Raji (cell line): ENCODE data around the gene DDX27.

Experiments used
- POLR2A ChIP-seq: IDR thresholded peaks from 2 replicates; pipeline ENCODE4 v1.6.1; 2011; ENCODE audit warnings: low read depth, low read length, control low read depth; ENCODE audit not compliant: insufficient read depth

The DDX27 gene

DNA sequence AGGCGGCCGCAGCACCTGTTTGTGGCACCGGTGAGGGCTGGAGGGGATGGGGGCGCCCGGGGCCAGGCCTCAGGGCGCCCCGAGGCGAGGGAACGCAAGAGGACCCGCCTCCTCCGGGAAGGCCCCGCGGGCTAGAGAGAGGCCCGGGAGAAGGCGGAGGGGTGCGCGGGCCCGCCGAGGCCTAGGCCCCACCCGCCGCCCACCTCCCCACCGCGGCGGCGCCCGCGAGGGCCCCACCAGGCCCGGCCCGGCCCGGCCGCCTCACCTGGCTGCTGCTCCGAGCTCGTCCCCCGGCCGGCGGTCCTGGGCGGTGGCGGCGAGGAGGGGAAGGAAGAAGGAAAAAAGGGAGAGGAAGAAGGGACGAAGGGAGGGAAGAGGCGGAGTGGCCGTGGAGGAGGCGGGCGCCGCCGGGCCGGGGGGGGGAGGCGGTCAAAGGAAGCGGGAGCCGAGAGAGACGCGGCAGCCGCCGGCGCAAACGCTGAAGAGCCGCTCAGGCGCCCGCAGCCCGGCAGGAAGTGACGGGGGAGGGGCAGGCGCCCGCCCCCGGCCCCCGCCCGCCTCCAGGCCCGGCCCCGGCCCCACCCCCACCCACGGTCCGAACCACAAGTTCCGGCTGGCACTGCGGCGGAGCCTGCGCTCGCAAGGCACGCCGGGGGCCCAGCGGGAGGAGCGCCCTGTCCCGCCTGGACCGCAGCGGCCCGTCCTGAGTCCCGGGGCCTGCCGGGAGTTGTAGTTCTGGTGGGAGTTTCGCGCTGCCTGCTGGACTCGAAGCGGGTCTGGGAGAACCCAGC, 31.2 kb upstream of the DDX27 start, which contains the start of gene STAU1:
STAU1 (minus strand) TSS at position 484 of the 791 bp plus-strand sequence. CDS start 22,133 bp downstream, outside the sequence.
- TF ChIP-seq POLR2A, result peak; percentile 83

DNA sequence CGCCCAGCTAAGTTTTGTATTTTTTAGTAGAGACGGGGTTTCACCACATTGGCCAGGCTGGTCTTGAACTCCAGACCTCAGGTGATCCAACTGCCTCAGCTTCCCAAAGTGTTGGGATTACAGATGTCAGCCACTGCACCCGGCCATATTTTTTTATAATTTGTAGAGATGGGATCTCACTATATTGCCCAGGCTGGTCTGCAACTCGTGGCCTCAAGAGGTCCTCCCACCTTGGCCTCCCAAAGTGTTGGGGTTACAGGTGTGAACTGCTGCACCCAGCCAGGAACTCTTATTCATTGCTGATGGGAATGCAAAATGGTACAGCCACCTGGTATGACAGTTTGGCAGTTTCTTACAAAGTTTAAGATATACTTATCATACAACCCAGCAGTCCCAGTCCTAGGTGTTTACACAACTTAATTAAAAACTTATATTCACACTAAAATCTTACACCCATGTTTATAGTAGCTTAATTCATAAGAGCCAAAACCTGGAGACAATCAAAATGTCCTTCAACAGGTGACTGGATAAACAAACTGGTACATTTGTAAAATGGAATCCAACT, 19.4 kb upstream of the DDX27 start:
- TF ChIP-seq POLR2A, result no peak

DNA sequence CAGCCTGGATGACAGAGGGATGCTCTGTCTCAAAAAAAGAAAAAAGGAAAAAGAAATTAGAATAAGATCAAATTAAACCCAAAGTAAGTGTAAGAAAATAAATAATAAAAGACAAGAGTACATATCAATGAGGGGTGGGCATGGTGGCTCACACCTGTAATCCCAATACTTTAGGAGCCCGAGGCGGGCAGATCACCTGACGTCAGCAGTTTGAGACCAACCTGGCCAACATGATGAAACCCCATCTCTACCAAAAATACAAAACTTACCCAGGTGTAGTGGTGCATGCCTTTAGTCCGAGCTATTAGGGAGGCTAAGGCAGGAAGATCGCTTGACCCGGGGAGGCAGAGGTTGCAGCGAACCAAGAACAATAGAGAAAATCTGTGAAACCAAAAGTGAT, 16.2 kb upstream of the DDX27 start:
- no peak for TF ChIP-seq POLR2A

DNA sequence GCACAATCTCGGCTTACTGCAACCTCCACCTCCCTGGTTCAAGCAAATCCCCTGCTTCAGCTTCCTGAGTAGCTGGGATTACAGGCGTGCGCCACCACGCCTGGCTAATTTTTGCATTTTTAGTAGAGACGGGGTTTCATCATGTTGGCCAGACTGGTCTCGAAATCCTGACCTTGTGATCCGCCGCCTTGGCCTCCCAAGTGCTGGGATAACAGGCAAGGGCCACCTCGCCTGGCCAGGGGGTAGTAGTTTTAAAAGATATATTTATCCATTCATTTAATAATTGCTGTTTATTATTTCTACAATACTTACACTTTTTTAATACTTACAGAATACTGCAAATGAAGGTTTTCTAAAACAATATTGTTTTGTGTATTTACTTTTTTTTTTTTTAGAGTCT, 15.5 kb upstream of the DDX27 start:
- TF ChIP-seq POLR2A, result no peak

DNA sequence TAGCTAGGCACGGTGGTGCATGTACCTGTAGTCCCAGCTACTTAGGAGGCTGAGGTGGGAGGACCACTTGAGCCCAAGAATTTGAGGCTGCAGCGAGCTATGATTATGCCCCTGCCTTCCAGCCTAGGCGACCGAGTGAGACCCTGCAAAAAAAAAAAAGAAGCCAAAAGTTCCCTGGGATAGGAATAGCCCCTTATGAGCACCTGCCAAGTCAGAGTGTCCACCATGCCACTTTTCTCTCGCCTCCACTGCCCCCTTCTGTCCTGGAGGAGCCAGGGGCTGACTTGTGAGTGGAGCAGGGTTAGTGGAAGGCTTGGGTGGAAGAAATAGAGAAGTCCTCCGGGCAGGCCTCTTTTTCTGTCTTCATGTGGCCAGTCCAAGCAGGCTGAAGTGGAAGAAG, 12.1 kb upstream of the DDX27 start:
- no peak for TF ChIP-seq POLR2A

DNA sequence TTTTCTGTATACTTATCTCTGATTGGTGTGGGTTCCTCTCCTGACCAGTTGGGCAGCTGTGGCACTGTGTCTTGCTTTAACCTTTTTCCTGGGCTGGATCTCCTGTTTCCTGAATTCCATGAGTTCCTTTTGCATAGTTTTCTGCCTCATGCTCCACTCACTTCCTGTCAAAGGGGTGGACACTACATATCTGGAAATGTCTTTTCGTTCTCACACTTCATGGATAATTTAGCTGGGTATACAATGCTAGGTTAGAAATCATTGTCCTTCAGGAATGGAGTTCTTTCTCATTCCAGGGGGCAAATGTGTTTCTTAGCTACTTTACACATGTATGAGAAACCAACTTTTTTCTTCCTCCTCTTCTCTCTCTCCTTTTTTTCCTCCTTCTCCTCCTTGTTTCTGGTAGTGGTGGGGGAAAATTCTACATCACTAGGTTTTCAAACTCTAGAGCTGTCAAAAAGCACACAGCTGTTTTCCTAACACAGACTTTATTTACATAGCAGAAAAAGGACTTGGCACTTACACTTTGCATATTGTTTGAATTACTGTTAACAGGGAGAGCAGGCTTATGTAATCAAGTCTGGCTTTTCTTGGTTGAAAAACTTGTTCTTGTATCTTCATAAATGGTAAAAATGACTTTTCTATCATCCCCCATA, 9.0 kb upstream of the DDX27 start:
- TF ChIP-seq POLR2A, result no peak

DNA sequence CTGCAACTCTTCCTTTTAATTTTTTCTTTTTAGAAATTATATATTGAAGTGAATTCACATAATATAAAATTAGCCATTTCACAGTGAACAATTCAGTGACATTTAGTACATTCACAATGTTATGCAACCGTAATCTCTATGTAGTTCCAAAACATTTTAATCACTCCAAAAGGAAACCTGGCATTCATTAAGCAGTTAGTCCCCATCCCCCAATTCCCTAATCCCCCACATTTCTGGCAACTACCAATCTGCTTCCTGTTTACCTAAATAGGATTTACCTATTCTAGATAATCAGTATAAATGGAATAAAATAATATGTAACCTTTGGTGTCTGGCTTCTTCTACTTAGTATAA, 8.5 kb upstream of the DDX27 start:
- TF ChIP-seq POLR2A, result no peak

DNA sequence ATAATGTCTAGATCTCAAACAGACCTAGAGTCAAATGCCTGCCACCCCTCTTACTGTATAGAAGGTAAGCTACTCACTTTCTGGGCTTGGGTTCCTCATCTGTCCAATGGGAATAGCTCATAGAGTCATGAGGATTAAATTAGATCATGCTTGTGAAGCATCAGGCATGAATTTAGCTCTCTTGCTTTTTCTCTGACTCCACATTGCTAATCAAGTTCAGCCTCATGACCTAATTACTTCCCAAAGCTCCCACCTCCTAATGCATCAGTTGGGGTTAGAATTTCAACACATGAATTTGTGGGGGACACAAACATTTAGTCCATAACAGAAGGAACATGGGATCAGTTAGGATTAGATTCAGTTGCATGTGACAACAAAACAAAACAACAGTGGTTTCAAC, 4.6 kb upstream of the DDX27 start:
- TF ChIP-seq POLR2A, result no peak

DNA sequence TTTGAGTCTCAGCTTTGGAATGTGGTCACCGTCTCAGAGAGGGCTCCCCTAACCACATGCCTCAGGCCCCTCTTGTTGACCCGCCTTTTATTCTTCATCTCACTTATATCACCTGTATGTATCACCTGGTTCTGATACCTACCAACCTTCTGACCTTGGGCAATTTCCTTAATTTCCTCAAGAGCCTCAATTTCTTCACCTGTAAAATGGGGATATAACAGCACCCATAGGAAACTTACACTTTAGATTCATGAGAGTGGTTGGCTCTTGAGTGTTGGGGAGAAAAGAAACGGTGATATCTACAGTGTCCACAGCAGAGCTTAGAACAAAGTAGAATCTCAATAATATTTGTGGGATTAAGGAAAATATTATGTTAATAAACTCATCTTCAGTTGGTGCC, 4.0 kb upstream of the DDX27 start:
- TF ChIP-seq POLR2A, result no peak

DNA sequence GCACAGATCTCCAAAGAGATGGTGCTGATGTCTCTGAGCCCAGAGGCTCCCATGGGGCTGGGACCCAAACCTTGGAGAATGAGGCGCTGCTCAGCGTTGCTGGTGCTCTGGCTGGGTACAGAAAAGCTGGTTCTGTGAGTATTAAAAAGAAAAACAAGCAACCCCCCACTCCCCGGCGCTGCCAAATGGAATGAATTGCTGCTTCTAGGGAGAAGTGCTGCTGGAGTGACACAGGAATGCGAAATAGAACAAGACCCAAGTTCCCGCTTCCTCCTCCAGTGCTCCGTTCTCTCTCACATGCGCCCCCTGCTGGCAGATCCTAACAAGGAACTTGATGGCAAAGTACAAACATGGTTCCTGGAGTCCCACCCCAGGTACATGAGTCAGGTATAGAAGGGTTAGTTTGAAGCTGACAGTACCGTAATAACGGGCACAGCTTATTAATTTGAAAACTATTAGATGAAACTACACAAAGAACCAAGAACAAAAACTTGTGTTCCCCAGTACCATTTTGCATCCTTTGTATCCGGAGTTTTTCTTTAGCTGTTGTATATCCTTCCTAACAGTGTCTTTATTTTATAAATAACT, 2.1 kb upstream of the DDX27 start:
- TF ChIP-seq POLR2A, result no peak

DNA sequence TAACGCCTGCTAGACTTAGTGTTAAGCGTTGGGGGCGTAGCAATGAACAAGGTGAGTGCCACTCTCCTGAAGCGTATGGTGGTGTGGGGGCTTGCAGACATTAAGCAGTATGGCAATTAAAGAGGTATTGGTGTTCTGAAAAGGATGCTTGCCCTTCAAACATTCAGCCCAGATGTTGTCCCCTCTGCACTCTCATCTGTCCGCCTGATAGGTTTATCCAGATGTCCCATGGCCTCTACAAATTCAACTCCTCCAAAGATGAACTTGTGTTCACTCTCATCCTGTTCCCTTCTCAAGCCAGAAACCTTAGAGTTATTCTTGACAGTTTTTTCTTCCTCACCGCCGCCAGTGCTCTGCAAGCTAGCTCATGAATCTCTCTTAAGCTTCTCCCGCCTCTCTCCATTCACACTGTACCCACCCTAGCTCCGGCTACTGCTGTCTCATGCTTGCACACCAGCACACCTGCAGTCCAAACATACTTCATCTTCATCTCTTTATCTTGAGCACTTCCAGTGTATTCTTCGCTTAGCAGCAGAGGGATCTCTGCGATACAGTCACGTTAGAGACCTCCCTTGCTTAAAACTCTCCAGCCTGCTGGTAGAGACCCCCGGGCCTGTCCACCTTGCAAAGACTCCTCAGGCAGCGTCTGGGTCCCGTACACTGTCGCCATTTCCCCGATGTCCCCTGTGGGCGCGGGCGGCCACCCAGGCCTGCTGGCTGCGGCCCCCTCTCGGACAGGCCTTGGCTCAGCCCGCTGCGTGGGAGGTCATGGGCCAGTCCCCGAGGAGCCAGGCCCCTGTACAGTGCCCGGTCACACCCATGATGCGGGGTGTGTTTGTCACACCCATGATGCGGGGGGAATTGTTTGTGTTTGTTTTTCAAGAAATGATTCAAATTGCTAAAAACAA, 962 bp downstream of the DDX27 start:
- no peak for TF ChIP-seq POLR2A

DNA sequence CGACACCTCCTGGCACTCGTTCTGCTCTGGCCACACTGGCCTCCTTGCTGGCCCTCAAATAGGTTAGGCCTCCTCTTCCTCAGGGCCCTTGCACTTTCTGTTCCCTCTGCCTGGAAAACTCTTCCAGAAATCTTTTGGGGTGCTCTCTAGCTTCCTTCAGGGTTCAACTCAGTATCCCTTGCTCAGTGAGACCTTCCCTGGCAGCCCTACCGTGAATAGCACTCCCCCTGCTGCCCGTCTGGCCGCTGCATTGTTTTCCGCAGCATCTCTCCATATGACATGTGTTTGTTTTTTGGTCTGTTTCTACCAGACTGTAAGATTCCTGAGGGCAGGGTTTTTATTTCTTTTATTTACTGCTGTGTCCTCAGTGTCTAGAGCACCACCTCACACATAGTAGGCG, 6.7 kb downstream of the DDX27 start:
- TF ChIP-seq POLR2A, result no peak

DNA sequence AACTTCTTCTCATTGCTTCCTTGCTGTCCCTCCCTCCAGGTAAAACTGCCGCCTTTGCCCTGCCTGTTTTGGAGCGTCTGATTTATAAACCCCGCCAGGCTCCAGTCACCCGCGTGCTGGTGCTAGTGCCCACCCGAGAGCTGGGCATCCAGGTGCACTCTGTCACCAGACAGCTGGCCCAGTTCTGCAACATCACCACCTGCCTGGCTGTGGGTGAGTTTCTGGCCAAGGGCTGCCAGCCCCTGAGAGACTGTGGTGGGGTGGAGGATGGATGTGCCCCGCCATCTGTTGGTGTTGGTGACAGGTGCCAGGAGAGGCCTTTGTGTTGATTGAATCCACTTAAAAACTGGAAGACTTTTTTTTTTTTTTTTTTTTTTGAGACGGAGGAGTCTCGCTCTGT, 9.5 kb downstream of the DDX27 start:
- TF ChIP-seq POLR2A, result no peak

DNA sequence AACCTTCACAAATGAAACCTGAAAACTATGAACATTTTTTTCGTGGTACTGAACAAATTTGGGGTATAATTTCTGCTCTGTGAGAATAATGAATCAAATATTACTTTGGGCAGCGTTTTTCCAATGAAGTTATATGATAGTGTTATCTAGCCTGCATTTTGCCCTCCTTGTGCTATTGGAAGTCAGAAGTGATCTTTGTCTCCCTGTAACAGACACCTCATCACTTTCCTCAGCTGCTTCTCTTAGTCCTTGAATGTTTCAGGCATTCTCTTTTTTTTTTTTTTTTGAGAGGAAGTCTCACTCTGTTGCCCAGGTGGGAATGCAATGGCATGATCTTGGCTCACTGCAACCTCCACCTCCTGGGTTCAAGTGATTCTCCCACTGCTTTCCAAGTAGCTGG, 10.2 kb downstream of the DDX27 start:
- no peak for TF ChIP-seq POLR2A

DNA sequence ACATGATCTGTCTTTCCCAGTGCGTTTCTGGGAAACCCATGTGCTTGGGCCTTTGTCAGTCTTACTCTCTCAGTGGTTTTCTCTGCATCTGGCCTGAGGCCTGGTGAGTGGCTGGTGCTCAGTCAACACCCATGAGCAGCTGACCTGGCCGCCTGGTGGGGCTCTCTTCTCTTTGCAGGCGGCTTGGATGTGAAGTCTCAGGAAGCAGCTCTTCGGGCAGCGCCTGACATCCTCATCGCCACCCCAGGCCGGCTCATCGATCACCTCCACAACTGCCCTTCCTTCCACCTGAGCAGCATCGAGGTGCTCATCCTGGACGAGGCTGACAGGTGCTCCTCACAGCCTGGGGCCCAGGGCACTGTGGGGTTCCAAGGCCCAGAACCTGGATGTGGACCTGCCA, 10.8 kb downstream of the DDX27 start:
- TF ChIP-seq POLR2A, result no peak
